HEK293 (cell line): Measurements from ENCODE around the gene INPP4B.

Source experiments
- CTCF ChIA-PET: fragments of 350-600 bp; formaldehyde crosslinking; extraction: SDS; loops from one replicate; lab custom pipeline; 2021; ENCODE audit warnings: antibody characterized with exemption; lab: Yijun Ruan, JAX
- POLR2A ChIA-PET: fragments of 300-600 bp; formaldehyde crosslinking; extraction: SDS; loops from one replicate; lab custom pipeline; 2020; ENCODE audit warnings: antibody characterized with exemption, inconsistent platforms; lab: Yijun Ruan, JAX
- H3K27ac ChIP-seq: fragments of 200-500 bp; sonication (Bioruptor generic); 2 replicates; pipeline ENCODE4 v1.5.1; 2014; ENCODE audit warnings: low read depth, low read length, control low read depth, inconsistent platforms; ENCODE audit errors: extremely low read depth
- H3K36me3 ChIP-seq, 2 experiments: fragments of 200-500 bp in 1 of 2; sonication (Bioruptor generic) in 1 of 2; 1 replicate in 1 of 2; 2 replicates in 1 of 2; pipeline ENCODE4 v1.5.1; 2014 to 2017; ENCODE audit warnings: inconsistent platforms in 2 of 2, low read length in 2 of 2; ENCODE audit not compliant: control insufficient read depth in 2 of 2, insufficient read depth in 1 of 2
- H3K4me1 ChIP-seq: fragments of 200-500 bp; sonication (Bioruptor generic); 2 replicates; pipeline ENCODE4 v1.5.1; 2014; ENCODE audit warnings: mild to moderate bottlenecking, low read length, inconsistent platforms; ENCODE audit not compliant: control insufficient read depth, insufficient read depth
- H3K4me3 ChIP-seq: 2 replicates; pipeline ENCODE4 v1.5.1; 2011; ENCODE audit warnings: low read depth, mild to moderate bottlenecking, control low read depth, low read length, moderate library complexity
- H3K9me3 ChIP-seq: fragments of 200-500 bp; sonication (Bioruptor generic); 2 replicates; pipeline ENCODE4 v1.5.1; 2014; ENCODE audit warnings: low read depth, low read length, inconsistent platforms; ENCODE audit not compliant: control insufficient read depth, insufficient read depth
- BCL6B ChIP-seq: fragments of 450-650 bp; formaldehyde crosslinking; IDR thresholded peaks from 2 replicates; pipeline ENCODE4 v1.5.1; 2017; ENCODE audit warnings: missing biosample characterization, missing genetic modification characterization
- GLI4 ChIP-seq: fragments of 450-650 bp; formaldehyde crosslinking; IDR thresholded peaks from 2 replicates; pipeline ENCODE4 v1.5.1; 2016; ENCODE audit warnings: missing biosample characterization, missing genetic modification characterization
- MEIS1 ChIP-seq: sonication (generic); formaldehyde crosslinking; IDR thresholded peaks from 2 replicates; pipeline ENCODE4 v1.8.1; 2022; ENCODE audit warnings: missing genetic modification reagents, mild to moderate bottlenecking, borderline replicate concordance
- MYNN ChIP-seq: fragments of 450-650 bp; formaldehyde crosslinking; IDR thresholded peaks from 2 replicates; pipeline ENCODE4 v1.5.1; 2016; ENCODE audit warnings: missing biosample characterization, missing genetic modification characterization, borderline replicate concordance
- OSR2 ChIP-seq: fragments of 450-650 bp; formaldehyde crosslinking; IDR thresholded peaks from 2 replicates; pipeline ENCODE4 v1.5.1; 2016; ENCODE audit warnings: missing biosample characterization, missing genetic modification characterization
- PRDM10 ChIP-seq: fragments of 450-650 bp; formaldehyde crosslinking; IDR thresholded peaks from 2 replicates; pipeline ENCODE4 v1.5.1; 2016; ENCODE audit warnings: missing biosample characterization, missing genetic modification characterization
- SP3 ChIP-seq: fragments of 450-650 bp; formaldehyde crosslinking; IDR thresholded peaks from 2 replicates; pipeline ENCODE4 v1.5.1; 2016; ENCODE audit warnings: missing biosample characterization, missing genetic modification characterization
- TCF7L2 ChIP-seq: IDR thresholded peaks from 2 replicates; pipeline ENCODE4 v1.6.1; 2011; ENCODE audit warnings: low read depth, mild to moderate bottlenecking, inconsistent platforms, low read length, moderate library complexity, borderline replicate concordance
- ZNF221 ChIP-seq: fragments of 450-650 bp; formaldehyde crosslinking; IDR thresholded peaks from 2 replicates; pipeline ENCODE4 v1.5.1; 2017; ENCODE audit warnings: missing biosample characterization, missing genetic modification characterization, borderline replicate concordance
- ZNF266 ChIP-seq: fragments of 450-650 bp; formaldehyde crosslinking; IDR thresholded peaks from 2 replicates; pipeline ENCODE4 v1.5.1; 2016; ENCODE audit warnings: missing biosample characterization, missing genetic modification characterization, low read depth
- ZNF324 ChIP-seq: fragments of 450-650 bp; formaldehyde crosslinking; IDR thresholded peaks from 2 replicates; pipeline ENCODE4 v1.5.1; 2016; ENCODE audit warnings: missing biosample characterization, missing genetic modification characterization
- ZNF473 ChIP-seq: fragments of 450-650 bp; formaldehyde crosslinking; IDR thresholded peaks from 2 replicates; pipeline ENCODE4 v1.5.1; 2017; ENCODE audit warnings: missing biosample characterization, missing genetic modification characterization
- ZNF529 ChIP-seq: fragments of 450-650 bp; formaldehyde crosslinking; IDR thresholded peaks from 2 replicates; pipeline ENCODE4 v1.5.1; 2017; ENCODE audit warnings: missing genetic modification characterization, missing biosample characterization; ENCODE audit not compliant: insufficient replicate concordance
- ZNF561 ChIP-seq: fragments of 450-650 bp; IDR thresholded peaks from 2 replicates; pipeline ENCODE4 v1.5.1; 2018; ENCODE audit warnings: missing biosample characterization, missing genetic modification characterization, borderline replicate concordance
- ZNF777 ChIP-seq: fragments of 450-650 bp; formaldehyde crosslinking; IDR thresholded peaks from 2 replicates; pipeline ENCODE4 v1.5.1; 2017; ENCODE audit warnings: missing biosample characterization, missing genetic modification characterization, borderline replicate concordance
- ZNF837 ChIP-seq: fragments of 450-650 bp; formaldehyde crosslinking; IDR thresholded peaks from 2 replicates; pipeline ENCODE4 v1.5.1; 2016; ENCODE audit warnings: missing biosample characterization, missing genetic modification characterization
- ZXDB ChIP-seq: fragments of 450-650 bp; formaldehyde crosslinking; IDR thresholded peaks from 2 replicates; pipeline ENCODE4 v1.5.1; 2016; ENCODE audit warnings: missing biosample characterization, missing genetic modification characterization
- TF ChIP-seq, protein P1 (sequence below): fragments of 450-650 bp; formaldehyde crosslinking; IDR thresholded peaks from 2 replicates; pipeline ENCODE4 v1.5.1; 2016; ENCODE audit warnings: missing biosample characterization, missing genetic modification characterization, low read depth
- TF ChIP-seq, protein P2 (sequence below): fragments of 450-650 bp; formaldehyde crosslinking; IDR thresholded peaks from 2 replicates; pipeline ENCODE4 v1.5.1; 2016; ENCODE audit warnings: missing biosample characterization, missing genetic modification characterization
- TF ChIP-seq, protein P3 (sequence below): fragments of 450-650 bp; formaldehyde crosslinking; IDR thresholded peaks from 2 replicates; pipeline ENCODE4 v1.5.1; 2016; ENCODE audit warnings: missing biosample characterization, missing genetic modification characterization
- TF ChIP-seq, protein P4 (sequence below): fragments of 450-650 bp; formaldehyde crosslinking; conservative IDR thresholded peaks from 2 replicates; pipeline ENCODE4 v1.5.1; 2016; ENCODE audit warnings: low read depth, missing biosample characterization, missing genetic modification characterization

INPP4B gene

GRCh38 chr4:142155347-142155746, 690.8 kb downstream of the INPP4B start:
- Histone ChIP-seq H3K4me3 (no peak overlapping the region), H3K9me3 (no peaks in the 10 kb centered on the region), H3K36me3 (no peaks in the 10 kb centered on the region), H3K27ac (no peak overlapping the region), H3K4me1 (no peaks in the 10 kb centered on the region)
- TF ChIP-seq ZXDB (tag by site-specific recombination) = no peak
- TF ChIP-seq MYNN (tag by site-specific recombination) = no peak
- no peak for TF ChIP-seq TCF7L2
- TF ChIP-seq ZNF221 (tag by site-specific recombination) = no peak
- TF ChIP-seq OSR2 = no peak
- TF ChIP-seq, protein P1, sequence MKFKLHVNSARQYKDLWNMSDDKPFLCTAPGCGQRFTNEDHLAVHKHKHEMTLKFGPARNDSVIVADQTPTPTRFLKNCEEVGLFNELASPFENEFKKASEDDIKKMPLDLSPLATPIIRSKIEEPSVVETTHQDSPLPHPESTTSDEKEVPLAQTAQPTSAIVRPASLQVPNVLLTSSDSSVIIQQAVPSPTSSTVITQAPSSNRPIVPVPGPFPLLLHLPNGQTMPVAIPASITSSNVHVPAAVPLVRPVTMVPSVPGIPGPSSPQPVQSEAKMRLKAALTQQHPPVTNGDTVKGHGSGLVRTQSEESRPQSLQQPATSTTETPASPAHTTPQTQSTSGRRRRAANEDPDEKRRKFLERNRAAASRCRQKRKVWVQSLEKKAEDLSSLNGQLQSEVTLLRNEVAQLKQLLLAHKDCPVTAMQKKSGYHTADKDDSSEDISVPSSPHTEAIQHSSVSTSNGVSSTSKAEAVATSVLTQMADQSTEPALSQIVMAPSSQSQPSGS (tag by site-specific recombination) = no peak
- no peak for TF ChIP-seq ZNF266
- POLR2A ChIA-PET = no interaction called here
- CTCF ChIA-PET = interaction anchor here (0.7 kb wide), 1 partner anchor 68 kb away, joined by 3 read pairs; no protein-coding TSS in a partner anchor

DNA sequence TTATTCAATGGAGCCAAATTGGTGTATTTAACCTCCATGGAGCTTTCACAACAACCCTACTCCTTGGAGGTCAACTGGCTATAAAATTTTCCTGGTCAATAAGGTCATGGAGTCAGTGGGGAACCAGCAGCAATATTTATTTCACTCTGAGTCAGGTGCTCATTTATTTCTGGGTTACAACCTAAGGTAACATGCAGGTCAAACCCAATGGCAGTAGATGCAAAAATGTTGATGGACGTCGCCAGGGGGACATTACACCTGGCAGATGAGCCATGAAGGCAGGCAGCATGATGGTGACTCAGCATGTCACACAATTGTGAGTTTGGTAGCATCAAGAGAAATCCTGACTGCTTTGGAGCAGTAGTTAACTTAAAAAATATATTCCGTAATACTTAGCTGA, 695.6 kb downstream of the INPP4B start:
- Histone ChIP-seq H3K27ac (no peak overlapping the region), H3K36me3 (no peaks in the 10 kb centered on the region), H3K4me1 (no peaks in the 10 kb centered on the region), H3K9me3 (no peaks in the 10 kb centered on the region), H3K4me3 (no peak overlapping the region)
- ChIA-PET POLR2A (no interaction called here), CTCF (no interaction called here)
- TF ChIP-seq, protein P2, sequence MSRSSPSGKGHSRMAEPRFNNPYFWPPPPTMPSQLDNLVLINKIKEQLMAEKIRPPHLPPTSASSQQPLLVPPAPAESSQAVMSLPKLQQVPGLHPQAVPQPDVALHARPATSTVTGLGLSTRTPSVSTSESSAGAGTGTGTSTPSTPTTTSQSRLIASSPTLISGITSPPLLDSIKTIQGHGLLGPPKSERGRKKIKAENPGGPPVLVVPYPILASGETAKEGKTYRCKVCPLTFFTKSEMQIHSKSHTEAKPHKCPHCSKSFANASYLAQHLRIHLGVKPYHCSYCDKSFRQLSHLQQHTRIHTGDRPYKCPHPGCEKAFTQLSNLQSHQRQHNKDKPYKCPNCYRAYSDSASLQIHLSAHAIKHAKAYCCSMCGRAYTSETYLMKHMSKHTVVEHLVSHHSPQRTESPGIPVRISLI (tag by site-specific recombination) = no peak
- TF ChIP-seq, protein P3, sequence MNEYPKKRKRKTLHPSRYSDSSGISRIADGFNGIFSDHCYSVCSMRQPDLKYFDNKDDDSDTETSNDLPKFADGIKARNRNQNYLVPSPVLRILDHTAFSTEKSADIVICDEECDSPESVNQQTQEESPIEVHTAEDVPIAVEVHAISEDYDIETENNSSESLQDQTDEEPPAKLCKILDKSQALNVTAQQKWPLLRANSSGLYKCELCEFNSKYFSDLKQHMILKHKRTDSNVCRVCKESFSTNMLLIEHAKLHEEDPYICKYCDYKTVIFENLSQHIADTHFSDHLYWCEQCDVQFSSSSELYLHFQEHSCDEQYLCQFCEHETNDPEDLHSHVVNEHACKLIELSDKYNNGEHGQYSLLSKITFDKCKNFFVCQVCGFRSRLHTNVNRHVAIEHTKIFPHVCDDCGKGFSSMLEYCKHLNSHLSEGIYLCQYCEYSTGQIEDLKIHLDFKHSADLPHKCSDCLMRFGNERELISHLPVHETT (tag by site-specific recombination) = no peak
- no peak for TF ChIP-seq ZNF777 (tag by site-specific recombination)
- TF ChIP-seq, protein P4, sequence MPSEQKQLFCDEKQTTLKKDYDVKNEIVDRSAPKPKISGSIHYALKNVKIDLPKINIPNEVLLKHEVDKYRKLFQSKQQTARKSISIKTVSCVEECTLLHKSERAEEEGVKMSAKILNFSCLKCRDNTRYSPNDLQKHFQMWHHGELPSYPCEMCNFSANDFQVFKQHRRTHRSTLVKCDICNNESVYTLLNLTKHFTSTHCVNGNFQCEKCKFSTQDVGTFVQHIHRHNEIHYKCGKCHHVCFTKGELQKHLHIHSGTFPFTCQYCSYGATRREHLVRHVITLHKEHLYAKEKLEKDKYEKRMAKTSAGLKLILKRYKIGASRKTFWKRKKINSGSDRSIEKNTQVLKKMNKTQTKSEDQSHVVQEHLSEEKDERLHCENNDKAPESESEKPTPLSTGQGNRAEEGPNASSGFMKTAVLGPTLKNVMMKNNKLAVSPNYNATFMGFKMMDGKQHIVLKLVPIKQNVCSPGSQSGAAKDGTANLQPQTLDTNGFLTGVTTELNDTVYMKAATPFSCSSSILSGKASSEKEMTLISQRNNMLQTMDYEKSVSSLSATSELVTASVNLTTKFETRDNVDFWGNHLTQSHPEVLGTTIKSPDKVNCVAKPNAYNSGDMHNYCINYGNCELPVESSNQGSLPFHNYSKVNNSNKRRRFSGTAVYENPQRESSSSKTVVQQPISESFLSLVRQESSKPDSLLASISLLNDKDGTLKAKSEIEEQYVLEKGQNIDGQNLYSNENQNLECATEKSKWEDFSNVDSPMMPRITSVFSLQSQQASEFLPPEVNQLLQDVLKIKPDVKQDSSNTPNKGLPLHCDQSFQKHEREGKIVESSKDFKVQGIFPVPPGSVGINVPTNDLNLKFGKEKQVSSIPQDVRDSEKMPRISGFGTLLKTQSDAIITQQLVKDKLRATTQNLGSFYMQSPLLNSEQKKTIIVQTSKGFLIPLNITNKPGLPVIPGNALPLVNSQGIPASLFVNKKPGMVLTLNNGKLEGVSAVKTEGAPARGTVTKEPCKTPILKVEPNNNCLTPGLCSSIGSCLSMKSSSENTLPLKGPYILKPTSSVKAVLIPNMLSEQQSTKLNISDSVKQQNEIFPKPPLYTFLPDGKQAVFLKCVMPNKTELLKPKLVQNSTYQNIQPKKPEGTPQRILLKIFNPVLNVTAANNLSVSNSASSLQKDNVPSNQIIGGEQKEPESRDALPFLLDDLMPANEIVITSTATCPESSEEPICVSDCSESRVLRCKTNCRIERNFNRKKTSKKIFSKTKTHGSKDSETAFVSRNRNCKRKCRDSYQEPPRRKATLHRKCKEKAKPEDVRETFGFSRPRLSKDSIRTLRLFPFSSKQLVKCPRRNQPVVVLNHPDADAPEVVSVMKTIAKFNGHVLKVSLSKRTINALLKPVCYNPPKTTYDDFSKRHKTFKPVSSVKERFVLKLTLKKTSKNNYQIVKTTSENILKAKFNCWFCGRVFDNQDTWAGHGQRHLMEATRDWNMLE (tag by site-specific recombination) = no peak
- no peak for TF ChIP-seq ZNF561
- no peak for TF ChIP-seq PRDM10 (tag by site-specific recombination)
- TF ChIP-seq ZNF529 (tag by site-specific recombination) = no peak
- no peak for TF ChIP-seq ZNF473 (tag by site-specific recombination)
- TF ChIP-seq ZNF837 (tag by site-specific recombination) = no peak
- no peak for TF ChIP-seq GLI4
- TF ChIP-seq BCL6B = no peak
- no peak for TF ChIP-seq MEIS1
- no peak for TF ChIP-seq ZNF324 (tag by site-specific recombination)
- no peak for TF ChIP-seq SP3
